NCI-H2081 treated with DMSO at 0.1 percent for 48 hours (cell line): ENCODE results near the gene PRMT5.

Source experiments
- DNase-seq: peaks from one replicate; lab custom pipeline; 2025; lab: John Stamatoyannopoulos, UW

PRMT5 gene

DNA sequence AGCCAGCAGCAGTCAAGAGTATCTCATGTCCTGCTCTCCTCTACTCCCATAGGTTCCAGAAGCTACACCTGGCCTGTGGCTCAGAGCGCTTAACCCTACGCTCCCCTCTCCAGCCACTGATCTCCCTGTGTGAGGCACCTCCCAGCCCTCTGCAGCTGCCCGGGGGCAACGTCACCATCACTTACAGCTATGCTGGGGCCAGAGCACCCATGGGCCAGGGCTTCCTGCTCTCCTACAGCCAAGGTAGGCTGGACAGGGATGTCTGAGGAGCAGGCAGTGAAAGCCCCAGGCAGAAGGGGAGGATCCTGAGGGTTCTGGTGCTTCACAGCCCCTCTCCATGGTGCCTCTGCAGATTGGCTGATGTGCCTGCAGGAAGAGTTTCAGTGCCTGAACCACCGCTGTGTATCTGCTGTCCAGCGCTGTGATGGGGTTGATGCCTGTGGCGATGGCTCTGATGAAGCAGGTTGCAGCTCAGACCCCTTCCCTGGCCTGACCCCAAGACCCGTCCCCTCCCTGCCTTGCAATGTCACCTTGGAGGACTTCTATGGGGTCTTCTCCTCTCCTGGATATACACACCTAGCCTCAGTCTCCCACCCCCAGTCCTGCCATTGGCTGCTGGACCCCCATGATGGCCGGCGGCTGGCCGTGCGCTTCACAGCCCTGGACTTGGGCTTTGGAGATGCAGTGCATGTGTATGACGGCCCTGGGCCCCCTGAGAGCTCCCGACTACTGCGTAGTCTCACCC, 54.0 kb downstream of the PRMT5 start:
- DNase-seq, result no peak

DNA sequence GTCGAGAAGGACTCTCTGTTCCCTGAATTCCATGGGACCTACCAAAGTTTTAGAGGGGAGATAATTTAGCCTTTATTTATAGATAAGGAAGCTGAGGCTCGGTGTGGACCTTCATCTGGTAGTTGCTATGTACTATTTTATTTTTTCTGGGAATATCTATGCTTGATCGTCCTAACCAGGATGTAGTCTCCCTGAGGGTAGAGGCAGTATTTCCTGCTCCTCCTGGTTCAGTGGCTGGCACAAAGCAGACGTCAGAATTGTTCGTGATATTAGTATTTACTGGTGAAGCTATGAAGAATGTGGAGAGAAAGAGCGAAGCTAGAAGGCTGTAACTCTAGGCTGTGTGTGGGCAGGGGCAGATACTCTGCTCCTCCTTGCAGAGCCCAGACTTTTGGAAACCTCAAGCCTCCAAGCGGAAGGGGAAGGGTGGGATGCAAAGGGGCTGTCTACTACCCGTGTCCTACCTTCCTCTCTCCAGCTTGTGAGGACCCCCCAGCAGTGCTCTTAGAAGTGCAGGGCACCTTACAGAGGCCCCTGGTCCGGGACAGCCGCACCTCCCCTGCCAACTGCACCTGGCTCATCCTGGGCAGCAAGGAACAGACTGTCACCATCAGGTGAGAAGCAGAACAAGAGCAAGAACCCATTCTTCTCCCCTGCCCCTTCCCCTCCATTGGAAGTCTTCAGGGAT, 56.2 kb downstream of the PRMT5 start:
- DNase-seq, result no peak

DNA sequence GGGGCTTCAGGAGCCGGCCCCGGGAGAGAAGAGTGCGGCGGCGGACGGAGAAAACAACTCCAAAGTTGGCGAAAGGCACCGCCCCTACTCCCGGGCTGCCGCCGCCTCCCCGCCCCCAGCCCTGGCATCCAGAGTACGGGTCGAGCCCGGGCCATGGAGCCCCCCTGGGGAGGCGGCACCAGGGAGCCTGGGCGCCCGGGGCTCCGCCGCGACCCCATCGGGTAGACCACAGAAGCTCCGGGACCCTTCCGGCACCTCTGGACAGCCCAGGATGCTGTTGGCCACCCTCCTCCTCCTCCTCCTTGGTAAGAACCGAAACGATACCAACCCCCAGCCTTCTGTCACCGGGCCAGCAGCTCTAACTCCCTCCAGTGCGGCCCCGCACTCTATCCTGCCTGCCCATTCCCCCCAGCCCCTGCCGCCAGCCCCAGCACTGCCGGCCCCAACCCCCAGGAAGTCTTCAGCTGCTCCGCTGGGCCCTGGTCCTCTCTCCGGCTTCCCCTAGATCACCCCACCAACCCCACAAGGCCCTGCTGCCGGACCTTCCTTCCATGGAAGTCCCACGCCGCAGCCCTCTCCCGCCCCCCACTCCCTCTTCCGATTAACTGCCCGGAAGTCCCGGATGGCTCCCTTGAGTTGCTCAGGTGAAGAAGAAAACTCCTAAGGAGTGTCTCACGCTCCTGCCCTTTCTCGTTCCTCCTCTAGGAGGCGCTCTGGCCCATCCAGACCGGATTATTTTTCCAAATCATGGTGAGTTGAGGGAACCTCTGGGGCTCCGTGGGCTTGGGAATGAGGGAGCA, 56.9 kb downstream of the PRMT5 start:
- DNase-seq, result no peak

DNA sequence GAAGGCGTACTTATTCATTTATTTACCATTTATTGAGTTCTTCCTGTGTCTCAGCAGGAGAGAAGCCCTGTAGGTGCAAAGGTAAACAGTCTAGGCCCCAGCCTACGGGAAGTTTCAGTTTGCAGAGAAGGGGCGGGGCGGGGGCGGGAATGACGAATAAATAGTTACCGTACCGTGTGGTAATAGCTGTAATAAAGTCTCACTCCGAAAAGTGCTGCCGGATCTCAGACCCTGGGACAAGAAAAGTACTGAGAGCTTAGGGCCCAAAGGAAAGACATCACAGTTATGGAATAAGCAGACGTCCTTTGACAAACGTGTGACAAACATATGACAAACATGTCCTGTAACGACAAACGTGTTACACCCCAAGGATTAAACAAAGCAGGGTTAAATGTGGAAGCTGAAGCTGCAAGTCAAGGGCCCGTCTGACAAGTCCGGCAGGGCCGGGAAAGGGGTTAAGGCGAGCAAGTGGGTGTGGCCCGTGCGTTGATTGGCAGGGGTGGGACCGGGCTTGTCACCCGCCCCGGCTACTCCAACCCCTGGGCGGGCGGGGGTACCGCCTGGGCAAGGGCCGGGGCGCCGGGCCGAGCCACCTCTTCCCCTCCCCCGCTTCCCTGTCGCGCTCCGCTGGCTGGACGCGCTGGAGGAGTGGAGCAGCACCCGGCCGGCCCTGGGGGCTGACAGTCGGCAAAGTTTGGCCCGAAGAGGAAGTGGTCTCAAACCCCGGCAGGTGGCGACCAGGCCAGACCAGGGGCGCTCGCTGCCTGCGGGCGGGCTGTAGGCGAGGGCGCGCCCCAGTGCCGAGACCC, 57.7 kb downstream of the PRMT5 start, which contains the start of gene LRP10:
LRP10 (plus strand) TSS at position 517 of the 809 bp plus-strand sequence. CDS start 564 bp downstream, outside the sequence.
- DNase-seq, result no peak

DNA sequence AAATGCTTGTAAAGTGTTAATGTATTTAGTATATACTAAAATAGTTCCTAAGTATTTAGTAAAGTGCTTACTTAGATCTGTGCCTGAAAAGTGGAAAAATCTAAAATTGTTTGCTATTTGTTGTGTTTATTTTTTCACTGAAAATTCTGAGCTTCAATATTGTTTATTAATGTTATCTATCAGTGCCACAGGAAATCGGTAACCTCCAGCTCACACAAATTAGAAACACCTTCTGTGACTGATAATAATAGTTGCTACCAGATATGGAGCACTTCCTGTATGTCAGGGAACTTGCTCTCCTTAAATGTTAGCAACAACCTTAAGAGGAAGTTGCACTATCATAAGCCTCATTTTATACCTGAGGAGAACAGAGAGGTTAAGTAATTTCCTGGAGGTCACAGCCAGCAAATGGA, 58.4 kb downstream of the PRMT5 start:
- no peak for DNase-seq
